ENCODE measurements around the gene TBPL1. TPM values are rescaled to one million over a fixed set of nuclear protein-coding genes. Genes with fewer than 3 reads are reported as not detected.

TBPL1 gene
- total RNA-seq, 1 donor from 2014 or later: 18.7 TPM

DNA sequence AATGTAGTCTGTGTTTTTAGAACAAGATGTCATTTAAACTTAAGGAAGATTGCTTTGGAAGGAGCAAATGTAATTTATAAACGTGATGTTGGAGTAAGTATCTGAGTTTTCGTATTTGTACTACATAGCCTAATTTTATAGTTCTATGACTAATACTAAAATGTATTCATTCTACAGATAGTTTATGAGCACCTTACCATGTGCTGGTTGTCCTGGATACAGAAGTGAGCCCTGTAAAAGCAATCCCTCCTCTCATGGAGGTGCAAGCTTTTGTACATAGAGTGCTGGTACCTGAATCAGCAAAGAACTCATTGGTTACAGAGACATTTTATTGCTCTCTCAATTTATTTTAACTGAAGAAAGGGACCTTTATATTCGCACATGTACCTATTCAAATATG is 27.1 kb downstream of the TBPL1 start:
- H3K36me3 ChIP-seq: peaks cover 22% of the 10 kb centered on the region
- H3K27me3 ChIP-seq: no peaks in the 10 kb centered on the region
- H3K4me3 ChIP-seq: no peak overlapping the region
- TF ChIP-seq, protein P1, sequence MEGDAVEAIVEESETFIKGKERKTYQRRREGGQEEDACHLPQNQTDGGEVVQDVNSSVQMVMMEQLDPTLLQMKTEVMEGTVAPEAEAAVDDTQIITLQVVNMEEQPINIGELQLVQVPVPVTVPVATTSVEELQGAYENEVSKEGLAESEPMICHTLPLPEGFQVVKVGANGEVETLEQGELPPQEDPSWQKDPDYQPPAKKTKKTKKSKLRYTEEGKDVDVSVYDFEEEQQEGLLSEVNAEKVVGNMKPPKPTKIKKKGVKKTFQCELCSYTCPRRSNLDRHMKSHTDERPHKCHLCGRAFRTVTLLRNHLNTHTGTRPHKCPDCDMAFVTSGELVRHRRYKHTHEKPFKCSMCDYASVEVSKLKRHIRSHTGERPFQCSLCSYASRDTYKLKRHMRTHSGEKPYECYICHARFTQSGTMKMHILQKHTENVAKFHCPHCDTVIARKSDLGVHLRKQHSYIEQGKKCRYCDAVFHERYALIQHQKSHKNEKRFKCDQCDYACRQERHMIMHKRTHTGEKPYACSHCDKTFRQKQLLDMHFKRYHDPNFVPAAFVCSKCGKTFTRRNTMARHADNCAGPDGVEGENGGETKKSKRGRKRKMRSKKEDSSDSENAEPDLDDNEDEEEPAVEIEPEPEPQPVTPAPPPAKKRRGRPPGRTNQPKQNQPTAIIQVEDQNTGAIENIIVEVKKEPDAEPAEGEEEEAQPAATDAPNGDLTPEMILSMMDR (IDR thresholded peaks at IDR 0.05): no peak
- no peak overlapping the region for H3K27ac ChIP-seq
- ATAC-seq (no peak), DNase-seq (no peak)
- H3K9me3 ChIP-seq: no peaks in the 10 kb centered on the region
- intact Hi-C loops (cut with DNase I): no loop called here
- H3K4me1 ChIP-seq: peaks cover 10% of the 10 kb centered on the region

DNA sequence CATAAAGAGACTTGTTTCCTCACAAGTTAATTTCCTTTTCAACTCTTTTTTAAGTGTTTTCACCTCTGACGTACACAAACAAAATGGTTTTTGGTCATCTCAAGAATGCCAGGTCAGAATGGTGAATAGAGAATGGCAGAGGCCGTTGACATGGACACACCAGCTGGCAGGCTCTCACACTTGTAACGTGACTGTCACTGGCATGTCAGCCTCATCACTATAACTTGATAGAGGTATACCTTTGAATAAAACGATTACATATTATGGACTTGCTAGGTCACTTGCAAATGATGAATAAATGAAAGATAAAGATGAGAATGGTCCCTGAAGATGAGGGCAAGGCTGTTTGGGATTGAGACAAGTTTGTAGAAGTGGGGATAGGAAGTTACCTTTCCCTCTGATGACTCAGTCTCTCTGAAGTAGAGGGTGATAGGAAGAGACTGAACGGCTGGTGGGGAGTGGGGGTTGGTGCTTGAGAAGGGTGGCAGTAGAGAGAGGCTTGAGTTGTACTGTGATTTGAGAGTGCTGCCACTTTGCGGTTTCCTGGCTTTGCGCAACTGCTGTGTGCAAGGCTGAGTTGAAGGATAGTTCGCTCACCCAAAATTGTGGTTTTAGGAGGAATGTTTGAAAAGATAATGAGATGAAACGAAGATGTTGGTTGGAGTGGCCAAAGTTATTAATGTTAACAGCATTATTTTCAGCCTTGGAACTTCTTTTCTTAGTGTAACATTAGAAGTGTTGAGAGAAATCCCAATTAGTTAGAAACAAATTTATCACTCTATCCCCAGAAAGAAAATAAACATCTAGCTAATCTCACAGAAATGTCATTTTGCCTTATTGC is 30.3 kb downstream of the TBPL1 start:
- no peaks in the 10 kb centered on the region for H3K27me3 ChIP-seq
- TF ChIP-seq, protein P1 (IDR thresholded peaks at IDR 0.05): no peak
- intact Hi-C loops (cut with DNase I): no loop called here
- DNase-seq (peak; percentile 82), ATAC-seq (peak; percentile 95)
- no peak overlapping the region for H3K4me3 ChIP-seq
- peaks cover 40% of the 10 kb centered on the region for H3K36me3 ChIP-seq
- peaks cover 10% of the 10 kb centered on the region for H3K4me1 ChIP-seq
- no peak overlapping the region for H3K27ac ChIP-seq
- no peaks in the 10 kb centered on the region for H3K9me3 ChIP-seq

DNA sequence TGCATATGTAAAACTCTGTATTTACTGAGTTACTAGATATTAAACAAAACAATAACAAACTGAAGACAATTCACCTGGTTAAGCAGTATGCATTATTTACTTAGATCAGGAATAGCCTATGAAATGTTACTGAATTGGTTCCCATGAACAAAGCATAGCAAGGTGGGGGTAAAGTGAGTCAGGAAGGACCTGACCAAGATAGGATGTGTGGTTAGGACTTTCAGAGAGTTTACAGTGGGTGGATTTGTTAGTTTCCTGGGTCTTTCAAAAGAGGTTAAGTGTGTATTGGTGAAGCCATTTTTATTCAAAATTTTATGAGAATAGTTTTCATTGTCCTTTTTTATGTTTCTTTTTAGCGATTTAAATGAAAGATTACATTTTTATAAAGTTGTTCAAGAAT is 32.9 kb downstream of the TBPL1 start:
- DNase-seq (no peak), ATAC-seq (no peak)
- H3K36me3 ChIP-seq: peaks cover 40% of the 10 kb centered on the region
- H3K4me3 ChIP-seq: no peak overlapping the region
- intact Hi-C loops (cut with DNase I): no loop called here
- TF ChIP-seq, protein P1 (IDR thresholded peaks at IDR 0.05): no peak
- no peaks in the 10 kb centered on the region for H3K27me3 ChIP-seq
- peaks cover 3% of the 10 kb centered on the region for H3K4me1 ChIP-seq
- H3K27ac ChIP-seq: no peak overlapping the region
- no peaks in the 10 kb centered on the region for H3K9me3 ChIP-seq

DNA sequence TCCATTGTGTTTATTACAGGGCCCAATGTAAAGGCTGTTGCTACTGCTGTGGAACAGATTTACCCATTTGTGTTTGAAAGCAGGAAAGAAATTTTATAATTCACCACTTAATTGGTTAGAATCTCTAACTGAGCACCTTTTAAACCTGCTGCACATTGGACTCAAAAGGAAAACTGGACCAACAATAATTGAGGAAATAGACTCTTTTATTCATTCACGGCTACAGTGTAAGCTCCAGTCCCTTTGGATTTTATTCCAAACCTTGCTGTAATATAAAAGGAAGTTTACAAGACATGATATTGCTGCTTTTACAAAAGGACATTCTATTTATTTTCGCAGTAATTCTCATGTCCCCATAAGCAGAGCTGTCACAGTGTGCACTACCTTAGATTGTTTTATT is 33.9 kb downstream of the TBPL1 start:
- no peak for ATAC-seq
- H3K36me3 ChIP-seq: peaks cover 38% of the 10 kb centered on the region

DNA sequence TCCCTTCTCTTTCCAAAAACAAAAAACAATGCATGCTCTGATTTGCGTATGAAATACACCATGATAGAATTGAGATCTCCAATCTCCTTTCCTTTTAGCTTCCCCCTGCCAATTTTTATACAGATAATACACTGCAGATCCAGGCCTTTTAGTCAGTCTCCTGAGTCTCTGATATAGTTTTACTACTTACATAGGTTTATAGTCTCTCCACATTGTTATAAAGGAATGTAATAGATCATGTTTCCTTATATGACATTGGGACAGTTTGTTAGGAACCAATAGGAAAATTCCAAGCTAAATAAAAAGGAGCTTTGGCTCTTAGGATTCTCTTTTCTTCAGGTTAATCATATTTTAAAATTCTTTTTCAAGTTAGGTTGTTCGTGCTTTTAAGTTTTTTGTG is 36.5 kb downstream of the TBPL1 start:
- peaks cover 4% of the 10 kb centered on the region for H3K4me1 ChIP-seq
- no peak overlapping the region for H3K27ac ChIP-seq
- TF ChIP-seq, protein P1 (IDR thresholded peaks at IDR 0.05): no peak
- ATAC-seq: no peak
- H3K9me3 ChIP-seq: no peaks in the 10 kb centered on the region
- H3K4me3 ChIP-seq: no peak overlapping the region
- H3K27me3 ChIP-seq: no peaks in the 10 kb centered on the region
- peaks cover 24% of the 10 kb centered on the region for H3K36me3 ChIP-seq
- intact Hi-C loops (cut with DNase I): no loop called here
- no peak for DNase-seq

More for the DNA sequence above, 33.9 kb downstream of the TBPL1 start:
- Histone ChIP-seq H3K27me3 (no peaks in the 10 kb centered on the region), H3K4me3 (no peak overlapping the region), H3K4me1 (peaks cover 4% of the 10 kb centered on the region), H3K27ac (no peak overlapping the region), H3K9me3 (no peaks in the 10 kb centered on the region)
- DNase-seq: no peak
- intact Hi-C loops (cut with DNase I): no loop called here
- TF ChIP-seq, protein P1 (IDR thresholded peaks at IDR 0.05): no peak
